ENCODE results near the gene LPO. TPM values are rescaled to one million over a fixed set of nuclear protein-coding genes. Genes with fewer than 3 reads are reported as not detected.

The LPO gene
- total RNA-seq, 2 donors from 2014 or later = not detected

DNA sequence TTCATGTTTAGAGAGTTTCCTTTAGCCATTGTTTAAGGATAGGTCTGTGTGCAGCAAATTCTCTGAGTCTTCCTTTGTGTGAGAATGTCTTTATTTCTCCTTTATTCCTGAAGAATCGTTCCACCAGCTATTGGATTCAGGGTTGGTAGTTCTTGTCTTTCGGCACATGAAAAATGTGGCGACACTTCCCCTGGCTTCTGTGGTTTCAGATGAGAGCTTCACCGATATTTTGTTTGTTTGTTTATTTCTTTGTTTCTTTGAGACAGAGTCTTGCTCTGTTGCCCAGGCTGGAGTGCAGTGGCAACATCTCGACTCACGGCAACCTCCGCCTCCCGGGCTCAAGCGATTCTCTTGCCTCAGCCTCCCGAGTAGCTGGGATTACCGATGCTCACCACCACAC, 23.8 kb downstream of the LPO start:
- intact Hi-C loops (cut with DNase I) = no loop called here
- H3K9ac ChIP-seq (ENCODE audit: low read depth in 2 of 2, low read length in 2 of 2) = no peak overlapping the region
- H3K36me3 ChIP-seq = no peaks in the 10 kb centered on the region
- H3K4me3 ChIP-seq = no peak overlapping the region
- H3K27me3 ChIP-seq = peaks cover 6% of the 10 kb centered on the region
- H3K27ac ChIP-seq = no peak overlapping the region
- peak; percentile 6 for DNase-seq
- no peak for TF ChIP-seq CTCF (IDR thresholded peaks at IDR 0.05)
- no peaks in the 10 kb centered on the region for H3K4me1 ChIP-seq
- H3K9me3 ChIP-seq = no peaks in the 10 kb centered on the region

- Histone ChIP-seq H3K27me3 (peaks cover 6% of the 10 kb centered on the region), H3K4me3 (no peak overlapping the region), H3K27ac (no peak overlapping the region), H3K9ac (ENCODE audit: low read depth in 2 of 2, low read length in 2 of 2) (no peak overlapping the region), H3K4me1 (no peaks in the 10 kb centered on the region), H3K9me3 (no peaks in the 10 kb centered on the region), H3K36me3 (no peaks in the 10 kb centered on the region)
- TF ChIP-seq CTCF (IDR thresholded peaks at IDR 0.05) = no peak
- DNase-seq = peak; percentile 8
- intact Hi-C loops (cut with DNase I) = no loop called here
Observed at GRCh38 chr17:58263773-58264172, 25.4 kb downstream of the LPO start.

DNA sequence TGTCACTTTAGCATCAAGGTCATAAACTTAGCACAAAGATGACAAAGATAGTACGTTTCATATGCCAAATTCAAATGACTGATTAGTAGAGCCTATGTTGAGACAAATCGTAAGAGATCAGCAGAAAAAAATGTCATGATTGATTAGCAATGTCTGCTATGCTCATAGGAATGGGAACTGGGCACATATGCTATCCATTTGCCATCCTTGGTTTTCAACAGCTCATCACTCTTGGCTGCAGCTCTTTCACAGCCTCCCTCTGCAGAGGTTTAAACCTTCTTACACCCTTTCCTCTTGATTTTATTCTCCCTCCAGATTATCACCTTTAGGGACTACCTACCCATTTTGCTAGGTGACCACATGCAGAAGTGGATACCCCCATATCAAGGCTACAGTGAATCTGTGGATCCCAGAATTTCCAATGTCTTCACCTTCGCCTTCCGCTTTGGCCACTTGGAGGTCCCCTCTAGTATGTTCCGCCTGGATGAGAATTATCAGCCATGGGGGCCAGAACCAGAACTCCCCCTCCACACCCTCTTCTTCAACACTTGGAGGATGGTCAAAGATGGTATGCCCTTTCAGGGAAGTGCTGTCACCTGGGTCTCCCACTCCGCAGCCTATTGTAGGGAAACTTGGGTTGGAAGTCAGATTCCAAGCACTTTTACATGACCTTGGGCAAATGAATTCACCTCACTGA, 26.2 kb downstream of the LPO start:
- no peaks in the 10 kb centered on the region for H3K4me1 ChIP-seq
- no peaks in the 10 kb centered on the region for H3K36me3 ChIP-seq
- no peaks in the 10 kb centered on the region for H3K9me3 ChIP-seq
- intact Hi-C loops (cut with DNase I) = no loop called here
- no peak overlapping the region for H3K4me3 ChIP-seq
- TF ChIP-seq CTCF (IDR thresholded peaks at IDR 0.05) = no peak
- peaks cover 6% of the 10 kb centered on the region for H3K27me3 ChIP-seq
- H3K9ac ChIP-seq (ENCODE audit: low read depth in 2 of 2, low read length in 2 of 2) = no peak overlapping the region
- DNase-seq = peak; percentile 1
- no peak overlapping the region for H3K27ac ChIP-seq

DNA sequence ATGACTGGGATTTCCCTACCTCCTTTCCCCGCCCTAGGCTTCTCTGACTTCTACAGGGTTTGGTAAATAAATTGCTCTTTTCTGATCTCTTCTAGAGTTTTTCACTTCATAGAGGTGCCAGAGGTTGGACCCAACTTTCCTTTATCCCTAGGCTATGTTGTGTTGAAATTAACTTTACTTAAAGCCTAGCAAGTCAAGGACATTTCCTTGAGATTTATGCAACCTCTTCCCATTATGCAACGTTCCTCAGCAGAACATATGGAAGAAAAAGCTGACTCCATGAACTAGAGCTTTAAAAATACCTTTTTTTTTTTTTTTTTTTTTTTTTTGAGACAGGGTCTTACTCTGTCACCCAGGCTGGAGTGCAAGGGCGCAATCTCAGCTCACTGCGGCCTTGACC, 26.9 kb downstream of the LPO start:
- intact Hi-C loops (cut with DNase I) = no loop called here
- no peak for DNase-seq
- Histone ChIP-seq H3K36me3 (no peaks in the 10 kb centered on the region), H3K27me3 (peaks cover 6% of the 10 kb centered on the region), H3K9me3 (no peaks in the 10 kb centered on the region), H3K4me1 (no peaks in the 10 kb centered on the region), H3K27ac (no peak overlapping the region), H3K4me3 (no peak overlapping the region), H3K9ac (ENCODE audit: low read depth in 2 of 2, low read length in 2 of 2) (no peak overlapping the region)
- TF ChIP-seq CTCF (IDR thresholded peaks at IDR 0.05) = no peak

DNA sequence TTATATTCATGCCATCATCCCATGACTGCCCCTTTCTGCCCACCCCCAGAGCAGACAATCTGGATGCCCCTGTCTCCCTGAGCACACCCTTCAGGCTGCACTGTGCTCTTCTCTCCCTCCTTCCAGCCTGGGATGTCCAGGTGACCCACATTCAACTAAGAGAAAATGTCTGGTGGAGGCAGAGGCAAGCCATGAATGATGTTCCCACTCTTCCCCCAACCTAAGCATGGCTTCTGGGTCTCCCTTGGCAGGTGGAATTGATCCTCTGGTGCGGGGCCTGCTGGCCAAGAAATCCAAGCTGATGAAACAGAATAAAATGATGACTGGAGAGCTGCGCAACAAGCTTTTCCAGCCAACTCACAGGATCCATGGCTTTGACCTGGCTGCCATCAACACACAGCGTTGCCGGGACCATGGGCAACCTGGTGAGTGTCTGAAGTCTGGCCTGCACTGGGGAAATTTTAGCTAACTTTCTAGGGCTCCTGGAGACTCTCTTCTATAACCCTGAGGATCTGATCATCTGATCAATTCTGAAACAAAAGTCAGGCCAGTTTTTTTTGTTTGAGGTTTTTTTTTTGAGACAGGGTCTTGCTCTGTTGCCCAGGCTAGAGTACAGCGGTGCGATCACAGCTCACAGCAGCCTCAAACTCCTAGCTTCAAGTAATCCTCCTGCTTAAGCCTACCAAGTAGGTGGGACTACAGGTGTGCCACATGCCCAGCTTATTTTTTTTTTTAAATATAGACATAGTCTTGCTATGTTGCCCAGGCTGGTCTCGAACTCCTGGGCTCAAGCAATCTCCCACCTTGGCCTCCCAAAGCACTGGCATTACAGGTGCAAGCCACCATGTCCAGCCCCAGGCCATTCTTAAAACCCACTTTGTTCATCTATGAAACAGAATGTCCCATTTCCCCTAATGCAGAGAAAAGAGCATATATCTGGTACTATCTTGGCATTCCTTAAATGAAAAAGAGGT, 27.8 kb downstream of the LPO start:
- peak; percentile 2 for DNase-seq
- H3K36me3 ChIP-seq = no peaks in the 10 kb centered on the region

More for the DNA sequence above, 27.8 kb downstream of the LPO start:
- Histone ChIP-seq H3K27me3 (no peaks in the 10 kb centered on the region), H3K4me3 (no peak overlapping the region), H3K9ac (ENCODE audit: low read depth in 2 of 2, low read length in 2 of 2) (no peak overlapping the region), H3K27ac (no peak overlapping the region), H3K4me1 (no peaks in the 10 kb centered on the region), H3K9me3 (no peaks in the 10 kb centered on the region)
- intact Hi-C loops (cut with DNase I) = no loop called here
- no peak for TF ChIP-seq CTCF (IDR thresholded peaks at IDR 0.05)

Data from colonic mucosa (tissue), 4 donors.